Vagina (tissue), 2 donors: ENCODE results near the gene CD22. TPM values are rescaled to one million over a fixed set of nuclear protein-coding genes. Genes with fewer than 3 reads are reported as not detected.
"Not testable (repeated sequence)": the region's sequence is repeated elsewhere in the genome, so short reads cannot be mapped to it uniquely, and the experiment has no call there.

Source experiments
- DNase-seq, 2 donors: peaks; one replicate each; pipeline ENCODE4 v3.0.0-alpha.2; 2017; ENCODE audit errors: extremely low spot score in 2 of 2
- H3K27ac ChIP-seq: fragments of 200-600 bp; sonication (generic); one replicate; pipeline ENCODE4 v1.5.1; 2019
- H3K27me3 ChIP-seq: fragments of 200-600 bp; sonication (generic); one replicate; pipeline ENCODE4 v1.5.1; 2019
- H3K36me3 ChIP-seq, 2 donors: fragments of 200-600 bp; sonication (generic); one replicate each; pipeline ENCODE4 v1.5.1; 2017 to 2019
- H3K4me1 ChIP-seq: fragments of 200-600 bp; sonication (generic); one replicate; pipeline ENCODE4 v1.5.1; 2019
- H3K4me3 ChIP-seq, 2 donors: fragments of 200-600 bp; sonication (generic); 1 replicate in 1 of 2; 2 replicates in 1 of 2; pipeline ENCODE4 v1.5.1; 2016 to 2019
- H3K9me3 ChIP-seq: fragments of 200-600 bp; sonication (generic); one replicate; pipeline ENCODE4 v1.5.1; 2019
- POLR2A ChIP-seq, 2 donors: fragments of 450-650 bp; IDR thresholded peaks; one replicate each; pipeline ENCODE4 v1.6.1; 2017; ENCODE audit warnings: antibody characterized with exemption in 2 of 2, mild to moderate bottlenecking in 2 of 2, moderate library complexity in 2 of 2
- POLR2AphosphoS5 ChIP-seq, 2 donors: sonication (generic); formaldehyde crosslinking; IDR thresholded peaks; one replicate each; pipeline ENCODE4 v1.9.0; 2017; ENCODE audit warnings: antibody characterized with exemption in 2 of 2, mild to moderate bottlenecking in 2 of 2, low read depth in 1 of 2; ENCODE audit not compliant: insufficient read depth in 1 of 2
- intact Hi-C: fragments of 100-400 bp; cut with DNase I; formaldehyde crosslinking; loops from one replicate; pipeline ENCODE4 v1.15.1; 2023
- total RNA-seq: library from RNA; depleted of rRNA; stranded (reverse); fragments of >200 nt; gene quantifications from one replicate; pipeline ENCODE4 v1.2.3, GENCODE V29; 2016
- TF ChIP-seq, protein P1 (sequence below), 3 experiments: fragments of 450-650 bp in 2 of 3; fragments of 200-600 bp in 1 of 3; sonication (generic) in 1 of 3; IDR thresholded peaks; one replicate each; pipeline ENCODE4 v1.5.1; 2017 to 2019; ENCODE audit warnings: antibody characterized with exemption in 3 of 3, mild to moderate bottlenecking in 2 of 3, moderate library complexity in 2 of 3

The CD22 gene
- total RNA-seq, 1 donor from 2014 or later: 7.6 TPM

DNA sequence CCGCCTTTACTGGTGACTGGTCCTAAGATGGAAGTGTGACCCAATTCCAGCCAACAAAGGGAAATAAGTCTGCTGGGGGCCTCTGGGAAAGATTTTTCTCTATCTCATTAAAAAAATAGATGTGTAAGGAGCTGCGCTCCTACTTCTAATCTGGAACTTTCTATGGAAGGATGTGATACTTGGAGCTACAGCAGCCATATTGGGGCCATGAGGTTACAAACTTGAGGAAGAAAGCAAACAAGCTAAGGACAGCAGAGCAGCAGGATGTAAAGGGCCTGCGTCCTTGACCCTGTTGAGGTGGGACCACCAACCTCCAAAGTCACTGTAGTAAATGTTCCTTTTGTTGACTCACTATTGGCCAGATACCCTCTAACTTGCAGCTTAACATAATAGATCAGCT, 49.4 kb downstream of the CD22 start:
- Histone ChIP-seq H3K9me3 (no peaks in the 10 kb centered on the region), H3K36me3 (no peaks in the 10 kb centered on the region), H3K4me3 (no peak overlapping the region), H3K27ac (no peak overlapping the region), H3K27me3 (no peaks in the 10 kb centered on the region), H3K4me1 (no peaks in the 10 kb centered on the region)
- peak in 1 of 2 donors; percentile 4 for DNase-seq
- TF ChIP-seq POLR2A (IDR thresholded peaks at IDR 0.05) (no peak), POLR2AphosphoS5 (IDR thresholded peaks at IDR 0.05; ENCODE audit: insufficient read depth in 1 of 2, low read depth in 1 of 2) (no peak)
- TF ChIP-seq, protein P1, sequence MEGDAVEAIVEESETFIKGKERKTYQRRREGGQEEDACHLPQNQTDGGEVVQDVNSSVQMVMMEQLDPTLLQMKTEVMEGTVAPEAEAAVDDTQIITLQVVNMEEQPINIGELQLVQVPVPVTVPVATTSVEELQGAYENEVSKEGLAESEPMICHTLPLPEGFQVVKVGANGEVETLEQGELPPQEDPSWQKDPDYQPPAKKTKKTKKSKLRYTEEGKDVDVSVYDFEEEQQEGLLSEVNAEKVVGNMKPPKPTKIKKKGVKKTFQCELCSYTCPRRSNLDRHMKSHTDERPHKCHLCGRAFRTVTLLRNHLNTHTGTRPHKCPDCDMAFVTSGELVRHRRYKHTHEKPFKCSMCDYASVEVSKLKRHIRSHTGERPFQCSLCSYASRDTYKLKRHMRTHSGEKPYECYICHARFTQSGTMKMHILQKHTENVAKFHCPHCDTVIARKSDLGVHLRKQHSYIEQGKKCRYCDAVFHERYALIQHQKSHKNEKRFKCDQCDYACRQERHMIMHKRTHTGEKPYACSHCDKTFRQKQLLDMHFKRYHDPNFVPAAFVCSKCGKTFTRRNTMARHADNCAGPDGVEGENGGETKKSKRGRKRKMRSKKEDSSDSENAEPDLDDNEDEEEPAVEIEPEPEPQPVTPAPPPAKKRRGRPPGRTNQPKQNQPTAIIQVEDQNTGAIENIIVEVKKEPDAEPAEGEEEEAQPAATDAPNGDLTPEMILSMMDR (IDR thresholded peaks at IDR 0.05): no peak
- intact Hi-C loops: no loop called here

DNA sequence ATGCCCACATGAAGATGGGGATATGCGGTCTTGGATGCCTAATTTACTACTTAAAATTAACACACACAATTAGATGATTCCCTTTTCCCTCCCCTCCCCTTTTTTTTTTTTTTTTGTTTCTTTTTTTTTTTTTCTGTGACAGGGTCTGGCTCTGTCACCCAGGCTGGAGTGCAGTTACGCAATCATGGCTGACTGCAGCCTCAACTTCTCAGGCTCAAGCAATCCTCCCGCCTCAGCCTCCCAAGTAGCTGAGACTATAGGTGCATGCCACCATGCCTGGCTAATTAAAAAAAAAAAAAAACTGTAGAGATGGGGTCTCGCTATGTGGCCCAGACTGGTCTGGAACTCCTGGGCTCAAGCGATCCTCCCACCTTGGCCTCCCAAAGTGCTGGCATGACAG, 50.6 kb downstream of the CD22 start:
- H3K4me1 ChIP-seq, H3K27ac ChIP-seq, H3K9me3 ChIP-seq, H3K4me3 ChIP-seq, H3K27me3 ChIP-seq, H3K36me3 ChIP-seq, intact Hi-C loops: not testable (repeated sequence)
- peak in 1 of 2 donors; percentile 16 for DNase-seq

DNA sequence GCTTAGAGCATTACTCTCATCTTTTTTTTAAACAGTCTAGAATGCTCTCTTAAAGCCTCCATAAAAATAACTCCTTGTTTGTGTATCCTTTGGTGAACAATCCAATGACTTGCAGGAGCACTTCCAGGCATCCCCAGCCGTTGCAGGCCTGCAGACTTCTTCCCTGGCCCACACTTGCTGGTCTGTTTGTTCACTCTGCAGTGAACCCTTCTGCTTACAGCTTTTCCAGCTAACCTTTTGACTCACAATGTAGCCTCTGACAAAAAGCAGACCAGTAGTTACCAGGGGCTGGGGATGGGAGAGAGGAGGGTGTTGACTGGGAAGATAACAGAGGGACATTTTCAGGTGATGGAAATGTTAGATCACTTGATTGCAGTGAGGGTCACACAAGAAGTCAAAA, 51.0 kb downstream of the CD22 start:
- Histone ChIP-seq H3K36me3 (no peaks in the 10 kb centered on the region), H3K27me3 (no peaks in the 10 kb centered on the region), H3K9me3 (no peaks in the 10 kb centered on the region), H3K4me1 (no peaks in the 10 kb centered on the region), H3K4me3 (no peak overlapping the region), H3K27ac (no peak overlapping the region)
- peak in 1 of 2 donors; percentile 28 for DNase-seq
- no peak for TF ChIP-seq POLR2A (IDR thresholded peaks at IDR 0.05)
- TF ChIP-seq, protein P1 (IDR thresholded peaks at IDR 0.05): no peak
- no peak for TF ChIP-seq POLR2AphosphoS5 (IDR thresholded peaks at IDR 0.05; ENCODE audit: insufficient read depth in 1 of 2, low read depth in 1 of 2)
- intact Hi-C loops: no loop called here

DNA sequence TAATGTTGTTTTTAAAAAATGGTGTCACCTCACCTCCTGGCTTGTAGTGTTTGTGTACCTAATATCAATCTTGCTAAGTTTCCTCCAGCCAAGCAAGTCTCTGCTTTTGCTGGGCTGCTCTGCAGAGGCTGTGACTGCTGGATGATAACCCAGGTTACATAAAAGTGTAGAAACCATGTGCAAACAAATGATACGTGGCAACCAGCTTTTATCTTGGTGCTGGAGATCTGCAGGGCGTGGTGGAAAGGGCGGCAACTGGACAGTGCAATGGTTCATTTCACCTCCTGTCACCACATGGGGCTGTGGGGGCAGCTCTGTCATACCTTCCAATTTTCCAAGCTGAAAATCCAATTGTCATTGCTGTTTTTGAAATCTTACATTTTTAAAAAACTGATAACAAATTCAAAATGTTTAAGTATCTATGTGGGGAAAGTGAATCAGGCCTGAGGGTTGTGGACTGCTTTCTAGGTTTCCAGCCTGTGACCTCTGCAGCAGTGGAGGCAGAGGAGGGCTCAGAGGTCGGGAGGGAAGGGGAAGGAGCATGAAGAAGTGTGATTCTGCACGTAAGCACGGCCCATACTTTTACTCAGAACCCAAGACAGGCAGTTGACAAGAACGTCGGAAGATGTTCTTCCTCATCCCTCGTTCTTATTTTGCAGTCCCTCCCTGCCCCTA, 51.6 kb downstream of the CD22 start:
- Histone ChIP-seq H3K36me3 (no peaks in the 10 kb centered on the region), H3K9me3 (no peaks in the 10 kb centered on the region), H3K27ac (no peak overlapping the region), H3K4me1 (no peaks in the 10 kb centered on the region), H3K4me3 (no peak overlapping the region), H3K27me3 (no peaks in the 10 kb centered on the region)
- TF ChIP-seq, protein P1 (IDR thresholded peaks at IDR 0.05): no peak
- TF ChIP-seq POLR2A (IDR thresholded peaks at IDR 0.05): no peak
- TF ChIP-seq POLR2AphosphoS5 (IDR thresholded peaks at IDR 0.05; ENCODE audit: insufficient read depth in 1 of 2, low read depth in 1 of 2): no peak
- intact Hi-C loops: no loop called here
- peak in 1 of 2 donors; percentile 55 for DNase-seq

DNA sequence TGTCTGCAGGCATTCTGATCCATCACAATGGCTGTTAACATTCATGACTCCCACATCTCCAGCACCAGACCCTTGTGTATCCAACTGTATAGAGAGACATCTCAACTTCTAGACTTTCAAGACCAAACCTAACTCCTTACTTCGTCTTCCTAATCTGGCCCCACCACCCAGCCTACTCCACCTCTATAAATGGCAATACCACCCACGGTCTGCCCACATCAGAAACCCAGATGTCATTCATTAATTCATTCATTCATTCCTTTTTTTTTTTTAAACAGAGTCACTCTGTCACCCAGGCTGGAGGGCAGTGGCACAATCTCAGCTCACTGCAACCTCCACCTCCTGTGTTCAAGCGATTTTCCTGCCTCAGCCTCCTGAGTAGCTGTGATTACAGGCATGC, 52.3 kb downstream of the CD22 start:
- Histone ChIP-seq H3K9me3 (no peaks in the 10 kb centered on the region), H3K4me3 (no peak overlapping the region), H3K27ac (no peak overlapping the region), H3K27me3 (no peaks in the 10 kb centered on the region), H3K36me3 (no peaks in the 10 kb centered on the region), H3K4me1 (no peaks in the 10 kb centered on the region)
- TF ChIP-seq, protein P1 (IDR thresholded peaks at IDR 0.05): no peak
- TF ChIP-seq POLR2A (IDR thresholded peaks at IDR 0.05) (no peak), POLR2AphosphoS5 (IDR thresholded peaks at IDR 0.05; ENCODE audit: insufficient read depth in 1 of 2, low read depth in 1 of 2) (no peak)
- intact Hi-C loops: no loop called here
- DNase-seq: no peak
